Left lobe of liver (tissue), 2 donors: Measurements from ENCODE around the gene ZNF587B. TPM values are rescaled to one million over a fixed set of nuclear protein-coding genes. Genes with fewer than 3 reads are reported as not detected.
A peak's percentile ranks its signal among the peaks of the same experiment; 100 is the strongest.
"Not testable (repeated sequence)": the region's sequence is repeated elsewhere in the genome, so short reads cannot be mapped to it uniquely, and the experiment has no call there.

ENCODE experiments used
- ATAC-seq: fragments of 200-7000 bp; cut with Tn5 transposase; one replicate; pipeline ENCODE4 v1.9.1; 2020; ENCODE audit warnings: mild to moderate bottlenecking, moderate library complexity
- DNase-seq: peaks from one replicate; pipeline ENCODE4 v3.0.0-alpha.2; 2020; ENCODE audit warnings: low spot score
- total RNA-seq: library from RNA; stranded (reverse); gene quantifications from one replicate; pipeline ENCODE4 v1.2.1, GENCODE V29; 2021
- donor health status: DM: no; HTN: no; CAD: no; lungs with moderate emphysema.
- donor health status: DM: no; HTN: yes; CAD: no.

ZNF587B gene
- total RNA-seq = 10.2 TPM

GRCh38 chr19:57830071-57830602 lies at the start of gene ZNF587B:
Gene ZNF587B, plus strand, starts transcription at chr19:57830299. Its CDS starts 230 bp downstream, at chr19:57830529.
- DNase-seq (peak; percentile 72), ATAC-seq (peak; percentile 86)

- ATAC-seq (no peak), DNase-seq (no peak)
Measured at GRCh38 chr19:57786286-57786685, 43.8 kb upstream of the ZNF587B start.

GRCh38 chr19:57786906-57787305 lies 43.2 kb upstream of the ZNF587B start:
- DNase-seq = no peak
- no peak for ATAC-seq

GRCh38 chr19:57788114-57788692 lies 41.9 kb upstream of the ZNF587B start:
- no peak for ATAC-seq
- DNase-seq = no peak

- DNase-seq (no peak), ATAC-seq (no peak)
Measured at GRCh38 chr19:57789288-57789687, 40.8 kb upstream of the ZNF587B start.

- DNase-seq, ATAC-seq: not testable (repeated sequence)
Measured at GRCh38 chr19:57796580-57796979, 33.5 kb upstream of the ZNF587B start.

- ATAC-seq (no peak), DNase-seq (no peak)
Measured at GRCh38 chr19:57800696-57801095, 29.4 kb upstream of the ZNF587B start.

- DNase-seq (no peak), ATAC-seq (no peak)
Measured at GRCh38 chr19:57802269-57802668, 27.8 kb upstream of the ZNF587B start.

GRCh38 chr19:57803265-57803593 lies 26.9 kb upstream of the ZNF587B start:
- no peak for DNase-seq
- peak; percentile 47 for ATAC-seq

GRCh38 chr19:57803594-57804325 lies 26.3 kb upstream of the ZNF587B start:
- ATAC-seq (peak; percentile 77), DNase-seq (no peak)

GRCh38 chr19:57807541-57807940 lies 22.6 kb upstream of the ZNF587B start:
- DNase-seq = no peak
- peak; percentile 54 for ATAC-seq

GRCh38 chr19:57810410-57811295 lies 19.4 kb upstream of the ZNF587B start:
- not testable (repeated sequence) for DNase-seq
- peak; percentile 43 for ATAC-seq

GRCh38 chr19:57812226-57812625 lies 17.9 kb upstream of the ZNF587B start:
- ATAC-seq (no peak), DNase-seq (no peak)

- not testable (repeated sequence) for ATAC-seq, DNase-seq
Measured at GRCh38 chr19:57812975-57813820, 16.9 kb upstream of the ZNF587B start.

GRCh38 chr19:57813919-57814504 lies 16.1 kb upstream of the ZNF587B start:
- ATAC-seq (peak; percentile 31), DNase-seq (no peak)

- DNase-seq = peak; percentile 88
- ATAC-seq = peak; percentile 88
Measured at GRCh38 chr19:57814505-57815246, 15.4 kb upstream of the ZNF587B start, which contains the start of gene ZNF552. Gene ZNF552, minus strand, starts transcription at chr19:57814913. Its CDS starts 170 bp downstream, at chr19:57814743.

- ATAC-seq (no peak), DNase-seq (no peak)
Measured at GRCh38 chr19:57815247-57816075, 14.6 kb upstream of the ZNF587B start.

- DNase-seq (no peak), ATAC-seq (no peak)
Measured at GRCh38 chr19:57816652-57817051, 13.4 kb upstream of the ZNF587B start.
